Trophoblast cell (in vitro differentiated cells and primary cell): ENCODE measurements around the gene ACOT7.
A peak's percentile ranks its signal among the peaks of the same experiment; 100 is the strongest.

Experiments used
- DNase-seq, 2 donors: peaks; one replicate each; pipeline ENCODE4 v3.0.0-alpha.2; 2016
- H2AFZ ChIP-seq: 2 replicates; pipeline ENCODE4 v1.6.1; 2013; ENCODE audit warnings: low read length, moderate library complexity, mild to moderate bottlenecking; ENCODE audit not compliant: insufficient read depth, poor library complexity
- H2AK5ac ChIP-seq: 2 replicates; pipeline ENCODE4 v1.6.1; 2013; ENCODE audit warnings: mild to moderate bottlenecking, low read length
- H2BK120ac ChIP-seq: 2 replicates; pipeline ENCODE4 v1.6.1; 2013; ENCODE audit warnings: low read length, mild to moderate bottlenecking, moderate library complexity; ENCODE audit not compliant: insufficient read depth, poor library complexity
- H2BK12ac ChIP-seq: 2 replicates; pipeline ENCODE4 v1.6.1; 2013; ENCODE audit warnings: mild to moderate bottlenecking, low read length, moderate library complexity
- H2BK5ac ChIP-seq: 2 replicates; pipeline ENCODE4 v1.6.1; 2013; ENCODE audit warnings: low read length, low read depth, moderate library complexity, mild to moderate bottlenecking; ENCODE audit not compliant: poor library complexity
- H3K14ac ChIP-seq: 2 replicates; pipeline ENCODE4 v1.6.1; 2013; ENCODE audit warnings: mild to moderate bottlenecking, low read length
- H3K18ac ChIP-seq: 2 replicates; pipeline ENCODE4 v1.6.1; 2013; ENCODE audit warnings: mild to moderate bottlenecking, low read length
- H3K23ac ChIP-seq: 2 replicates; pipeline ENCODE4 v1.6.1; 2013; ENCODE audit warnings: low read length
- H3K27ac ChIP-seq: 2 replicates; pipeline ENCODE4 v1.5.1; 2013; ENCODE audit warnings: low read depth, mild to moderate bottlenecking, inconsistent platforms, low read length, moderate library complexity
- H3K27me3 ChIP-seq: 2 replicates; pipeline ENCODE4 v1.6.1; 2013; ENCODE audit warnings: inconsistent platforms, mild to moderate bottlenecking, low read length, moderate library complexity; ENCODE audit not compliant: insufficient read depth
- H3K36me3 ChIP-seq, 2 experiments: 1 replicate in 1 of 2; 2 replicates in 1 of 2; pipeline ENCODE4 v1.6.1; 2013; ENCODE audit warnings: low read length in 2 of 2, mild to moderate bottlenecking in 2 of 2, moderate library complexity in 1 of 2; ENCODE audit not compliant: insufficient read depth in 2 of 2, control insufficient read depth in 1 of 2
- H3K4ac ChIP-seq: 2 replicates; pipeline ENCODE4 v1.6.1; 2013; ENCODE audit warnings: low read depth, mild to moderate bottlenecking, low read length, moderate library complexity
- H3K4me1 ChIP-seq, 2 experiments: 1 replicate in 1 of 2; 2 replicates in 1 of 2; pipeline ENCODE4 v1.6.1; 2013; ENCODE audit warnings: low read length in 2 of 2, mild to moderate bottlenecking in 2 of 2, moderate library complexity in 1 of 2; ENCODE audit not compliant: insufficient read depth in 2 of 2, control insufficient read depth in 1 of 2
- H3K4me2 ChIP-seq: 2 replicates; pipeline ENCODE4 v1.6.1; 2013; ENCODE audit warnings: inconsistent platforms, mild to moderate bottlenecking, low read length, moderate library complexity
- H3K4me3 ChIP-seq: 2 replicates; pipeline ENCODE4 v1.5.1; 2013; ENCODE audit warnings: mild to moderate bottlenecking, low read depth, low read length, inconsistent platforms
- H3K79me1 ChIP-seq: one replicate; pipeline ENCODE4 v1.6.1; 2013; ENCODE audit warnings: low read length
- H3K79me2 ChIP-seq: 2 replicates; pipeline ENCODE4 v1.6.1; 2013; ENCODE audit warnings: low read length, mild to moderate bottlenecking; ENCODE audit not compliant: control insufficient read depth, insufficient read depth, poor library complexity
- H3K9ac ChIP-seq: 2 replicates; pipeline ENCODE4 v1.6.1; 2013; ENCODE audit warnings: mild to moderate bottlenecking, low read length
- H3K9me3 ChIP-seq: 2 replicates; pipeline ENCODE4 v1.6.1; 2013; ENCODE audit warnings: low read depth, mild to moderate bottlenecking, control low read depth, inconsistent platforms, low read length; ENCODE audit not compliant: insufficient read depth
- H4K12ac ChIP-seq: 2 replicates; pipeline ENCODE4 v1.6.1; 2013; ENCODE audit warnings: low read depth, mild to moderate bottlenecking, low read length, moderate library complexity
- H4K8ac ChIP-seq: 2 replicates; pipeline ENCODE4 v1.6.1; 2013; ENCODE audit warnings: low read depth, mild to moderate bottlenecking, low read length, moderate library complexity
- H4K91ac ChIP-seq: one replicate; pipeline ENCODE4 v1.6.1; 2013; ENCODE audit warnings: low read depth, mild to moderate bottlenecking, low read length, moderate library complexity
- WGBS: extraction: QIAGEN DNeasy Blood & Tissue Kit; methylation state at CpG from one replicate; pipeline ENCODE4 v1.1.7; 2013; ENCODE audit warnings: missing lambda C conversion rate; ENCODE audit not compliant: insufficient read length, insufficient coverage; ENCODE audit errors: extremely low coverage; 5-methylcytosine and 5-hydroxymethylcytosine counted together

ACOT7 gene

GRCh38 chr1:6392809-6393399, 663 bp downstream of the ACOT7 start:
- no peak overlapping the region for H2AK5ac ChIP-seq
- H3K4ac ChIP-seq, result no peak overlapping the region
- no peak overlapping the region for H3K27ac ChIP-seq
- no peak overlapping the region for H3K23ac ChIP-seq
- peak overlapping the region; percentile 54 for H2AFZ ChIP-seq
- no peak overlapping the region for H2BK12ac ChIP-seq
- H3K79me1 ChIP-seq, result peaks cover 4% of the 10 kb centered on the region
- H2BK5ac ChIP-seq, result no peak overlapping the region
- no peak overlapping the region for H3K18ac ChIP-seq
- H3K4me1 ChIP-seq, result peaks cover 5 to 10% of the 10 kb centered on the region in 2 experiments
- peak overlapping the region; percentile 17 for H4K8ac ChIP-seq
- no peak overlapping the region for H3K14ac ChIP-seq
- no peaks in the 10 kb centered on the region for H3K9me3 ChIP-seq
- no peak for DNase-seq
- H3K4me3 ChIP-seq, result peak overlapping the region; percentile 92
- H3K27me3 ChIP-seq, result no peaks in the 10 kb centered on the region
- H3K9ac ChIP-seq, result peak overlapping the region; percentile 38
- H3K36me3 ChIP-seq, result no peaks in the 10 kb centered on the region
- peak overlapping the region; percentile 77 for H3K4me2 ChIP-seq
- no peak overlapping the region for H2BK120ac ChIP-seq
- no CpG with 5 or more reads among the region's 83 CpGs for WGBS
- no peak overlapping the region for H4K91ac ChIP-seq
- peaks cover 2% of the 10 kb centered on the region for H3K79me2 ChIP-seq
- no peak overlapping the region for H4K12ac ChIP-seq

DNA sequence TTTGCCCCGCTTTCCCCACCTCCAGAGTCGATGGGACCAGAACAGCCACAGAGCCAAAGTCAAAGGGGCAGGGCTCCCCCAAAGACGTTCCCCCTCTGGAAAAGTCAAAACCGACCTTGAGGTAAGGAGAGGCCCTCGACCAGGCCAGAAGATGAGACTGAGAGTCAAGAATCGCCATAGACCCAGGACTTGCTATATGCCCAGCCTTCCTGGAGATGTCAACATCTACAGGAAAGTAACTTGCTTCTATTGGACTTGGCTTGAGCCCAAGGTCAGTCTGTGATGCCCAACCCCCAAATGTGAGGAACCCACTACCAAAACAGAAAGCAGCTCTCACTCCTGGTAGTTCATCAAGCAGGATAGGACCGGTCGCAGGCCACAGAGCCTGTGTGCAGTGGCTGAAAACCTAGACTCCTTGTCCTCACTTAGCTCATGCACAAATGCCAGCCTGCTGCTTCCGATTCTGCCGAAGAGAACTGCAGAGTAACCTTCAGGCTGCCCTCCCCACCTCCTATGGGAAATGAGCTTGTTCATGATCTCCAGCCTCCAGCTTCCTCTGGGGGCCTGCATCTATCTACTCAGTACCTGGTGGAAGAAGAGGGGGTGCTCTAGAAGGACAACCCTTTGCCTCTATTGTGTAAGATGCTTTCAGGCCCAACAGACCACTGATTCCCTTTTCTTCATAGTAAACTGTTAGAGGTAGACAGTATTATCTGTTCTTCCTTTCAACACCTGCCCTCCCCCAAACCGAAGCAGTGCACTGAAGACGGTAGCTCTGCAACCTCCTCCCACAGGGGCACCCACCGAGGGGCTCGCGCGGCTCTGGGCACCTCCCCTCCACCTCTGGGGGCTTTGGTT, 1.4 kb downstream of the ACOT7 start:
- Histone ChIP-seq H2AFZ (no peak overlapping the region), H3K4me2 (peak overlapping the region; percentile 77), H3K79me2 (peaks cover 2% of the 10 kb centered on the region), H2BK5ac (no peak overlapping the region), H3K9ac (peak overlapping the region; percentile 38), H3K4me1 (peaks cover 5 to 10% of the 10 kb centered on the region in 2 experiments), H3K4me3 (peak overlapping the region; percentile 92), H3K18ac (peak overlapping the region; percentile 2), H3K79me1 (peaks cover 4% of the 10 kb centered on the region), H3K9me3 (no peaks in the 10 kb centered on the region), H3K23ac (no peak overlapping the region), H2BK12ac (no peak overlapping the region), H2BK120ac (no peak overlapping the region), H3K36me3 (no peaks in the 10 kb centered on the region), H3K27me3 (no peaks in the 10 kb centered on the region), H3K14ac (no peak overlapping the region), H3K4ac (peak overlapping the region; percentile 17), H4K8ac (no peak overlapping the region), H4K91ac (no peak overlapping the region), H2AK5ac (no peak overlapping the region), H3K27ac (no peak overlapping the region), H4K12ac (no peak overlapping the region)
- DNase-seq, result no peak
- WGBS, result no CpG with 5 or more reads among the region's 16 CpGs

DNA sequence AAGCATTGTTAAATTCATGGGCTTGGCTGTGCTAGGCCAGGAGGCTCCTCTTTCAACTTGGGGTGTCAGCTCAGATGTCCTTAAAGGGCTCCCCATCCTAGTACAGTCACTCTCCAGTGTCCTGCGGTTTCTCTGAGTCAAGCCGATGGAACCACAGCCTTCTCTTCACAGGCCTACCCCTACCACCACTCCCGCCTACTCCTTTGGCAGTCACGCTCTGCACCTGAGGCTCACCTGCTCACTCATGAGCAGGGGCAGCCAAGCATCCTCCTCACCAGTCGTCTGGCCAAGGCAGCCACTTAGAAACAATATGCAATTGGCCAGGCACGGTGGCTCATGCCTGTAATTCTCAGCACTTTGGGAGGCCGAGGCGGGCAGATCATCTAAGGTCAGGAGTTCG, 3.6 kb downstream of the ACOT7 start:
- WGBS, result no CpG with 5 or more reads among the region's 9 CpGs
- no peak overlapping the region for H3K27ac ChIP-seq
- H4K12ac ChIP-seq, result no peak overlapping the region
- H4K8ac ChIP-seq, result no peak overlapping the region
- H3K4me3 ChIP-seq, result no peak overlapping the region
- H3K79me1 ChIP-seq, result peaks cover 8% of the 10 kb centered on the region
- peaks cover 2% of the 10 kb centered on the region for H3K79me2 ChIP-seq
- no peak overlapping the region for H3K4ac ChIP-seq
- peaks cover 17 to 22% of the 10 kb centered on the region in 2 experiments for H3K4me1 ChIP-seq
- H3K4me2 ChIP-seq, result no peak overlapping the region
- no peak overlapping the region for H3K18ac ChIP-seq
- H3K9me3 ChIP-seq, result no peaks in the 10 kb centered on the region
- no peaks in the 10 kb centered on the region for H3K27me3 ChIP-seq
- H4K91ac ChIP-seq, result no peak overlapping the region
- no peak overlapping the region for H2BK120ac ChIP-seq
- no peak overlapping the region for H3K9ac ChIP-seq
- no peak for DNase-seq
- H2AFZ ChIP-seq, result no peak overlapping the region
- no peak overlapping the region for H3K23ac ChIP-seq
- H2AK5ac ChIP-seq, result no peak overlapping the region
- H2BK12ac ChIP-seq, result no peak overlapping the region
- no peaks in the 10 kb centered on the region for H3K36me3 ChIP-seq
- no peak overlapping the region for H2BK5ac ChIP-seq
- no peak overlapping the region for H3K14ac ChIP-seq

- Histone ChIP-seq H3K4me1 (peaks cover 12% of the 10 kb centered on the region in 2 experiments), H3K18ac (no peak overlapping the region), H3K27ac (no peak overlapping the region), H3K9ac (no peak overlapping the region), H2BK120ac (no peak overlapping the region), H3K27me3 (no peaks in the 10 kb centered on the region), H3K36me3 (no peaks in the 10 kb centered on the region), H3K4me3 (no peak overlapping the region), H3K23ac (no peak overlapping the region), H2AFZ (no peak overlapping the region), H3K79me1 (peaks cover 4% of the 10 kb centered on the region), H3K4me2 (no peak overlapping the region), H4K8ac (no peak overlapping the region), H3K9me3 (no peaks in the 10 kb centered on the region), H3K79me2 (no peaks in the 10 kb centered on the region), H2AK5ac (no peak overlapping the region), H4K91ac (no peak overlapping the region), H3K4ac (no peak overlapping the region), H3K14ac (no peak overlapping the region), H4K12ac (no peak overlapping the region), H2BK12ac (no peak overlapping the region), H2BK5ac (no peak overlapping the region)
- 100% methylated on average over 1 of the region's 10 CpGs for WGBS
- peak; percentile 34 to 37 for DNase-seq
These were observed 7.1 kb downstream of the ACOT7 start for GRCh38 chr1:6386371-6386949.
